ENCODE measurements around the gene PSMA2. TPM values are rescaled to one million over a fixed set of nuclear protein-coding genes. Genes with fewer than 3 reads are reported as not detected.
A peak's percentile ranks its signal among the peaks of the same experiment; 100 is the strongest.

PSMA2 gene
- total RNA-seq, 1 experiment from 2014 or later: 152 TPM

DNA sequence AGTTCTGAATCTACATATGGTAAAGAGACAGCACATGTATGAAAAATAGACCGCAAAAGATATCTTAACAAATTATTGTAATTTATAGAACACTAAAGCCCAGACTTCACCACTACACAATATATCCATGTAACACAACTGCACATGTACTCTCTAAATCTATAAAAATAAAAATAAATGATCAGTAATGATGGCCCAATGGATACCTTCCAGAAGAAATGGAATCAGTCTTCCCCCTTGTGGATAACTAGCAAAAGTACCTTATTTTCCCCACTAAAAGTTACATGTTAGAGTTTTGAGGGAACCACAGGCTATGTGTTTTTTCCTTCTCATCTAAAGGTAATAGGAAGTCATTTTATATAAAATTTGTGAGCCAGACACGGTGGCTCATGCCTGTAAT is 45.8 kb downstream of the PSMA2 start:
- ChIA-PET CTCF (interaction anchor here (1.3 to 2.0 kb wide), 3 partner anchors 9 to 945 kb away, joined by 5 to 14 read pairs (median 11); no protein-coding TSS in a partner anchor), POLR2A (no interaction called here), RAD21 (ENCODE audit: low non-redundant PET in 1 of 2, low total read pairs in 2 of 2, uncharacterized antibody in 2 of 2, unreplicated experiment in 2 of 2) (no interaction called here)
- BruUV-seq (replicated peaks): no TSS peak
- no peaks in the 10 kb centered on the region for H3K9me3 ChIP-seq (ENCODE audit: control insufficient read depth in 1 of 2, insufficient read depth in 1 of 2, low read depth in 1 of 2, low read length in 2 of 2)
- no peaks in the 10 kb centered on the region for H4K20me1 ChIP-seq (ENCODE audit: insufficient read depth)
- H3K4me3 ChIP-seq (replicated peaks in 1 of 2; ENCODE audit: low read depth in 1 of 2, low read length in 2 of 2): no peak overlapping the region
- no peak overlapping the region for H2AFZ ChIP-seq (ENCODE audit: low read depth, low read length, poor library complexity, severe bottlenecking)
- H3K9me2 ChIP-seq (ENCODE audit: insufficient read depth): no peaks in the 10 kb centered on the region
- TF ChIP-seq EZH2 (IDR thresholded peaks at IDR 0.05) (no peak), RAD21 (IDR thresholded peaks at IDR 0.05; ENCODE audit: low read depth) (peak; percentile 57; the same call in 1 of the 2 replicates), CEBPB (IDR thresholded peaks at IDR 0.05; ENCODE audit: low read depth) (no peak), TCF7L2 (IDR thresholded peaks at IDR 0.05; ENCODE audit: borderline replicate concordance, extremely low read depth, insufficient read depth, insufficient read length) (no peak), ATF3 (IDR thresholded peaks at IDR 0.05) (no peak), POLR2AphosphoS5 (IDR thresholded peaks at IDR 0.05; ENCODE audit: low read depth, low read length) (no peak), ZBTB33 (IDR thresholded peaks at IDR 0.05; ENCODE audit: extremely low read depth, insufficient replicate concordance, low read length) (no peak), MAX (IDR thresholded peaks at IDR 0.05) (no peak), FOSL1 (IDR thresholded peaks at IDR 0.05; ENCODE audit: low read depth) (no peak), EGR1 (IDR thresholded peaks at IDR 0.05; ENCODE audit: low read depth) (no peak), SRF (IDR thresholded peaks at IDR 0.05; ENCODE audit: low read depth) (no peak), ELF1 (IDR thresholded peaks at IDR 0.05; ENCODE audit: borderline replicate concordance, low read depth) (no peak), POLR2A (IDR thresholded peaks at IDR 0.05; ENCODE audit: borderline replicate concordance, extremely low read depth, insufficient read depth, insufficient read length) (no peak), EZH2phosphoT487 (IDR thresholded peaks at IDR 0.05; ENCODE audit: borderline replicate concordance) (no peak)
- TF ChIP-seq, protein P1, sequence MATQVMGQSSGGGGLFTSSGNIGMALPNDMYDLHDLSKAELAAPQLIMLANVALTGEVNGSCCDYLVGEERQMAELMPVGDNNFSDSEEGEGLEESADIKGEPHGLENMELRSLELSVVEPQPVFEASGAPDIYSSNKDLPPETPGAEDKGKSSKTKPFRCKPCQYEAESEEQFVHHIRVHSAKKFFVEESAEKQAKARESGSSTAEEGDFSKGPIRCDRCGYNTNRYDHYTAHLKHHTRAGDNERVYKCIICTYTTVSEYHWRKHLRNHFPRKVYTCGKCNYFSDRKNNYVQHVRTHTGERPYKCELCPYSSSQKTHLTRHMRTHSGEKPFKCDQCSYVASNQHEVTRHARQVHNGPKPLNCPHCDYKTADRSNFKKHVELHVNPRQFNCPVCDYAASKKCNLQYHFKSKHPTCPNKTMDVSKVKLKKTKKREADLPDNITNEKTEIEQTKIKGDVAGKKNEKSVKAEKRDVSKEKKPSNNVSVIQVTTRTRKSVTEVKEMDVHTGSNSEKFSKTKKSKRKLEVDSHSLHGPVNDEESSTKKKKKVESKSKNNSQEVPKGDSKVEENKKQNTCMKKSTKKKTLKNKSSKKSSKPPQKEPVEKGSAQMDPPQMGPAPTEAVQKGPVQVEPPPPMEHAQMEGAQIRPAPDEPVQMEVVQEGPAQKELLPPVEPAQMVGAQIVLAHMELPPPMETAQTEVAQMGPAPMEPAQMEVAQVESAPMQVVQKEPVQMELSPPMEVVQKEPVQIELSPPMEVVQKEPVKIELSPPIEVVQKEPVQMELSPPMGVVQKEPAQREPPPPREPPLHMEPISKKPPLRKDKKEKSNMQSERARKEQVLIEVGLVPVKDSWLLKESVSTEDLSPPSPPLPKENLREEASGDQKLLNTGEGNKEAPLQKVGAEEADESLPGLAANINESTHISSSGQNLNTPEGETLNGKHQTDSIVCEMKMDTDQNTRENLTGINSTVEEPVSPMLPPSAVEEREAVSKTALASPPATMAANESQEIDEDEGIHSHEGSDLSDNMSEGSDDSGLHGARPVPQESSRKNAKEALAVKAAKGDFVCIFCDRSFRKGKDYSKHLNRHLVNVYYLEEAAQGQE (IDR thresholded peaks at IDR 0.05; ENCODE audit: low read depth): no peak
- TF ChIP-seq, protein P2, sequence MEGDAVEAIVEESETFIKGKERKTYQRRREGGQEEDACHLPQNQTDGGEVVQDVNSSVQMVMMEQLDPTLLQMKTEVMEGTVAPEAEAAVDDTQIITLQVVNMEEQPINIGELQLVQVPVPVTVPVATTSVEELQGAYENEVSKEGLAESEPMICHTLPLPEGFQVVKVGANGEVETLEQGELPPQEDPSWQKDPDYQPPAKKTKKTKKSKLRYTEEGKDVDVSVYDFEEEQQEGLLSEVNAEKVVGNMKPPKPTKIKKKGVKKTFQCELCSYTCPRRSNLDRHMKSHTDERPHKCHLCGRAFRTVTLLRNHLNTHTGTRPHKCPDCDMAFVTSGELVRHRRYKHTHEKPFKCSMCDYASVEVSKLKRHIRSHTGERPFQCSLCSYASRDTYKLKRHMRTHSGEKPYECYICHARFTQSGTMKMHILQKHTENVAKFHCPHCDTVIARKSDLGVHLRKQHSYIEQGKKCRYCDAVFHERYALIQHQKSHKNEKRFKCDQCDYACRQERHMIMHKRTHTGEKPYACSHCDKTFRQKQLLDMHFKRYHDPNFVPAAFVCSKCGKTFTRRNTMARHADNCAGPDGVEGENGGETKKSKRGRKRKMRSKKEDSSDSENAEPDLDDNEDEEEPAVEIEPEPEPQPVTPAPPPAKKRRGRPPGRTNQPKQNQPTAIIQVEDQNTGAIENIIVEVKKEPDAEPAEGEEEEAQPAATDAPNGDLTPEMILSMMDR (IDR thresholded peaks at IDR 0.05 in 2 of 3, conservative IDR thresholded peaks at IDR 0.05 in 1 of 3; ENCODE audit: borderline replicate concordance in 1 of 3, insufficient read depth in 1 of 3, low read depth in 2 of 3, low read length in 2 of 3): peak; percentile 32 to 48 (median 41); a peak in 5 of 6 replicates
- H3K4me2 ChIP-seq (ENCODE audit: low read length): no peak overlapping the region
- no peaks in the 10 kb centered on the region; the same call in 1 of the 2 replicates for H3K27me3 ChIP-seq (ENCODE audit: insufficient read depth, low read length)
- no peaks in the 10 kb centered on the region for H3K79me2 ChIP-seq (ENCODE audit: insufficient read depth, low read length)
- intact Hi-C loops (cut with micrococcal nuclease): loop anchor here (10.0 kb wide), 1 partner anchor 911 kb away; no protein-coding TSS in a partner anchor
- peak; percentile 63 for ATAC-seq
- no peak overlapping the region for H3K9ac ChIP-seq (ENCODE audit: low read length)
- DNase-seq (ENCODE audit: low read depth, low spot score): no peak
- no peaks in the 10 kb centered on the region for H3K4me1 ChIP-seq (ENCODE audit: control insufficient read depth in 1 of 2, insufficient read depth in 2 of 2, low read length in 2 of 2)
- H3K27ac ChIP-seq (ENCODE audit: low read depth, low read length): no peak overlapping the region
- no peaks in the 10 kb centered on the region for H3K36me3 ChIP-seq (ENCODE audit: control insufficient read depth in 1 of 2, insufficient read depth in 2 of 2, low read length in 2 of 2)
